Stimulated activated CD4-positive, alpha-beta T cell treated with anti-CD3 and anti-CD28 coated beads, Interleukin-1b, Interleukin-23, amount 100 ng/mL, for 48 hours (primary cell): ENCODE measurements around the gene PCDHAC2.
A peak's percentile ranks its signal among the peaks of the same experiment; 100 is the strongest.

Experiments
- DNase-seq: peaks from one replicate; pipeline ENCODE4 v3.0.0-alpha.2; 2020

PCDHAC2 gene

GRCh38 chr5:140966293-140967225 lies at the start of gene PCDHAC2:
TSS of gene PCDHAC2 (plus strand) at chr5:140966476. CDS start at chr5:140966767, 291 bp downstream.
- DNase-seq: no peak

- no peak for DNase-seq
Measured at GRCh38 chr5:140923601-140924000, 42.7 kb upstream of the PCDHAC2 start.

- DNase-seq: no peak
Measured at GRCh38 chr5:140925806-140926442, 40.4 kb upstream of the PCDHAC2 start, which contains the start of gene PCDHAC1. TSS of gene PCDHAC1 (plus strand) at chr5:140926299. CDS start at chr5:140926893, 594 bp downstream.

- peak; percentile 29 for DNase-seq
Measured at GRCh38 chr5:140926443-140927227, 39.6 kb upstream of the PCDHAC2 start.

- no peak for DNase-seq
Measured at GRCh38 chr5:140927228-140927573, 39.1 kb upstream of the PCDHAC2 start.

GRCh38 chr5:140934964-140935606 lies 31.2 kb upstream of the PCDHAC2 start:
- DNase-seq: no peak

GRCh38 chr5:140946578-140946977 lies 19.7 kb upstream of the PCDHAC2 start:
- no peak for DNase-seq

- DNase-seq: no peak
Measured at GRCh38 chr5:140951636-140952035, 14.6 kb upstream of the PCDHAC2 start.

GRCh38 chr5:140953234-140953633 lies 13.0 kb upstream of the PCDHAC2 start:
- no peak for DNase-seq

- no peak for DNase-seq
Measured at GRCh38 chr5:140962190-140962589, 4.1 kb upstream of the PCDHAC2 start.

GRCh38 chr5:140964356-140964755 lies 1.9 kb upstream of the PCDHAC2 start:
- no peak for DNase-seq

GRCh38 chr5:140965905-140966292 lies 377 bp upstream of the PCDHAC2 start:
- DNase-seq: no peak

- no peak for DNase-seq
Measured at GRCh38 chr5:140967226-140967893, 1.1 kb downstream of the PCDHAC2 start.

GRCh38 chr5:140969880-140970279 lies 3.6 kb downstream of the PCDHAC2 start:
- no peak for DNase-seq

- DNase-seq: no peak
Measured at GRCh38 chr5:140973550-140973949, 7.3 kb downstream of the PCDHAC2 start.

GRCh38 chr5:140977003-140977402 lies 10.7 kb downstream of the PCDHAC2 start:
- DNase-seq: no peak

- no peak for DNase-seq
Measured at GRCh38 chr5:140978260-140978659, 12.0 kb downstream of the PCDHAC2 start.

GRCh38 chr5:140978983-140979382 lies 12.7 kb downstream of the PCDHAC2 start:
- no peak for DNase-seq

GRCh38 chr5:140982083-140982716 lies 15.9 kb downstream of the PCDHAC2 start:
- no peak for DNase-seq

GRCh38 chr5:140986117-140986521 lies 19.8 kb downstream of the PCDHAC2 start:
- DNase-seq: no peak

GRCh38 chr5:140988100-140988499 lies 21.8 kb downstream of the PCDHAC2 start:
- no peak for DNase-seq

- DNase-seq: no peak
Measured at GRCh38 chr5:140988608-140989007, 22.3 kb downstream of the PCDHAC2 start.
